ENCODE data around the gene GJB5.

The GJB5 gene

GRCh38 chr1:34794790-34795180 lies 39.9 kb downstream of the GJB5 start:
- no peak for DNase-seq (ENCODE audit: low read depth, low spot score)

- no peak for DNase-seq (ENCODE audit: low read depth, low spot score)
Measured at GRCh38 chr1:34795916-34796315, 41.1 kb downstream of the GJB5 start.

- no peak for DNase-seq (ENCODE audit: low read depth, low spot score)
Measured at GRCh38 chr1:34796990-34797389, 42.1 kb downstream of the GJB5 start.

GRCh38 chr1:34800214-34800613 lies 45.4 kb downstream of the GJB5 start:
- no peak for DNase-seq (ENCODE audit: low read depth, low spot score)

DNA sequence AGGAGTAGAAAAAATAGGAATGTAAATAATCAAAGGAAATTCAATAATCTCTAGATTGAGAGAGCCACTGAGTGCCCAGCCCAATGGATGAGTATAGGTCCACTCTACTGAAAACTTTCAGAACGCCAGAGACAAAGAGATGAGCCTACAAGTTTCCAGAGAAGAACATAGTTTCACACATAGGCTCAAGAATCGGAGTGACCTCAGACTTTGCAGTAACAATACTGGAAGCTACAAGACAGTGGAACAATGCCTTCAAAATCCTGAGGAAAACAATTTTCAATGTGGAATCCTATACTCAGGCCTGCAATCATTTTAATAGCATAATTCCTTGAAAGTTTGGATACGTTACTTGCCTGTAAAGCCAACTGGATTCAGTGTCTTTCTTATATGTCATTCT lies 48.9 kb downstream of the GJB5 start:
- DNase-seq (ENCODE audit: low read depth, low spot score), result no peak

- DNase-seq (ENCODE audit: low read depth, low spot score), result no peak
Measured at GRCh38 chr1:34806396-34806795, 51.5 kb downstream of the GJB5 start.
